Neural progenitor cell (in vitro differentiated cells): Measurements from ENCODE around the gene CCDC180.

Experiments used
- CTCF ChIP-seq: fragments of 200-600 bp; sonication (generic); IDR thresholded peaks from 2 replicates; pipeline ENCODE4 v1.5.1; 2017; ENCODE audit warnings: antibody characterized with exemption, mild to moderate bottlenecking
- EZH2 ChIP-seq: fragments of 200-600 bp; sonication (generic); IDR thresholded peaks from 2 replicates; pipeline ENCODE4 v1.6.1; 2017; ENCODE audit warnings: antibody characterized with exemption, mild to moderate bottlenecking, moderate library complexity

GRCh38 chr9:97311798-97312500 lies 4.5 kb downstream of the CCDC180 start:
- TF ChIP-seq CTCF (no peak), EZH2 (no peak)
